Measurements from ENCODE around the gene APOF.
A peak's percentile ranks its signal among the peaks of the same experiment; 100 is the strongest.
"Not testable (repeated sequence)": the region's sequence is repeated elsewhere in the genome, so short reads cannot be mapped to it uniquely, and the experiment has no call there.

Gene APOF

GRCh38 chr12:56338308-56339157 lies 24.1 kb downstream of the APOF start, which contains the start of gene IL23A:
Gene IL23A (plus strand): TSS chr12:56338884. CDS start chr12:56339045, 161 bp downstream.
- Histone ChIP-seq H3K27ac (ENCODE audit: low read length) (no peak within 1 kb of the TSS), H3K4me1 (ENCODE audit: control insufficient read depth in 1 of 2, insufficient read depth in 2 of 2, low read length in 2 of 2) (peaks cover 0 to 3% of the 10 kb centered on the region in 2 donors), H3K9me3 (ENCODE audit: control insufficient read depth in 1 of 2, low read length in 2 of 2) (no peaks in the 10 kb centered on the region), H3K4me3 (ENCODE audit: low read depth in 1 of 2, low read length in 2 of 2) (no peak within 1 kb of the TSS), H3K27me3 (ENCODE audit: low read depth, low read length) (no peaks in the 10 kb centered on the region), H3K36me3 (ENCODE audit: control insufficient read depth in 1 of 2, insufficient read depth in 2 of 2, low read length in 2 of 2) (peaks cover 11 to 17% of the 10 kb centered on the region in 2 donors)

DNA sequence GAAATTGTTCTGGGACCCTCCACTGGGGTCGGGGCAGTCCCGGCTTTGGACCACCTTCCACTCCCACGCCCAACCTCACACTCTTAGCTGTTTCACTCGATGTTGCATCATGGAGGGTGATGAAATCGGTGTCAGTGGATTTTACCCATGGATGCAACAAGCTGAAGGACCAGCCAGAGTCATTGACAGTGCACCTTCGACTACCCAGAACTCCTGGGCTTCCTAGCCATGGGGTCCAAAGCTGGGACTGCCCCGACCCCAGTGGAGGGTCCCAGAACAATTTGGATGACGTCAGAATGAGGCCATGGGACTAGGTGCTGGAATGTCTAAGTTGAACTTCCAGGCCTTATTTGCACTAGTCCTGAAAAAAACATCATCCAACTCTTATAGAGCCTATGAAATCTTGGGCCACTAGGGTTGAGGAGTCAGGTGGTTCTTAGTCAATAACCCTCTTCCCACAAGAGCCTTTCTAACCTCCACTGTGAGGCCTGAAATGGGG lies 24.9 kb downstream of the APOF start:
- Histone ChIP-seq H3K27me3 (ENCODE audit: low read depth, low read length) (no peaks in the 10 kb centered on the region), H3K27ac (ENCODE audit: low read length) (no peak overlapping the region), H3K9me3 (ENCODE audit: control insufficient read depth in 1 of 2, low read length in 2 of 2) (no peaks in the 10 kb centered on the region), H3K4me1 (ENCODE audit: control insufficient read depth in 1 of 2, insufficient read depth in 2 of 2, low read length in 2 of 2) (peaks cover 0 to 7% of the 10 kb centered on the region in 2 donors), H3K4me3 (ENCODE audit: low read depth in 1 of 2, low read length in 2 of 2) (no peak overlapping the region), H3K36me3 (ENCODE audit: control insufficient read depth in 1 of 2, insufficient read depth in 2 of 2, low read length in 2 of 2) (peaks cover 3 to 10% of the 10 kb centered on the region in 2 donors)

DNA sequence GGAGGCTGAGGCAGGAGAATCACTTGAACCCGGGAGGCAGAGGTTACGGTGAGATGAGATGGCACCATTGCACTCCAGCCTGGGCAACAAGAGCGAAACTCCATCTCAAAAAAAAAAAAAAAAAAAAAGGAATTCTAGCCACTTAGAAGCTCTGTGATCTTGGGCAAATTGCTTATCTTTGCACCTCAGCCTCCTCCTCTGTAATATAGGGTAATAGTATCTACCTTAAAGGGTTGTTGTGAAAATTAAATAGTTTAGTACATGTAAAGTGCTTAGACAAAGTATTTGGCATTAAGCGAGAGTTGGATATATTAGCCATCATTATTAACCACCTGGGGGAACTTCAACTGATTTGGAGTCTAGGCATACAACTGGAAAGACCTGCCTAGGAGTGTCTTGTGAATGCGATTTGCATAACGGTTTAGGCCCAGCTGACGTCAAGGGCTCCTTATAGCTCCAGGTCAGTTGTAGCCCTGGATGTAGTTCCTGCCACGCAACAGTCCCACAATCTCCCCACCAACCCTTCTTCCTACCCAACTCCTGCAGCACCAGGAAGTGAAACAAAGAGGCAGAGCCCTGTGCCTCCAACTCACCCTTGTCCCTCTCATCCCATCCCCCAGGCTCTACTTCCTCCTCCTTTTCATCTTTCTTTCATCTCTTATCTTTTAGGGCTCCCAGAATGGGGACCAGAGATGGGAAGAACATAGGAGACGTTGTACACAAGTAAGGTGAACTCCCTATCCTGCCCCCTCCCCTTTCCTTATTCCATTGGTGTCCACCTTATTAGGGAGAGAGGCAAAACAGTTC lies 26.1 kb downstream of the APOF start:
- peaks cover 0 to 5% of the 10 kb centered on the region in 2 donors for H3K36me3 ChIP-seq (ENCODE audit: control insufficient read depth in 1 of 2, insufficient read depth in 2 of 2, low read length in 2 of 2)
- no peaks in the 10 kb centered on the region for H3K9me3 ChIP-seq (ENCODE audit: control insufficient read depth in 1 of 2, low read length in 2 of 2)
- H3K27ac ChIP-seq (ENCODE audit: low read length): no peak overlapping the region
- no peaks in the 10 kb centered on the region for H3K27me3 ChIP-seq (ENCODE audit: low read depth, low read length)
- no peak overlapping the region for H3K4me3 ChIP-seq (ENCODE audit: low read depth in 1 of 2, low read length in 2 of 2)
- peaks cover 0 to 12% of the 10 kb centered on the region in 2 donors for H3K4me1 ChIP-seq (ENCODE audit: control insufficient read depth in 1 of 2, insufficient read depth in 2 of 2, low read length in 2 of 2)

DNA sequence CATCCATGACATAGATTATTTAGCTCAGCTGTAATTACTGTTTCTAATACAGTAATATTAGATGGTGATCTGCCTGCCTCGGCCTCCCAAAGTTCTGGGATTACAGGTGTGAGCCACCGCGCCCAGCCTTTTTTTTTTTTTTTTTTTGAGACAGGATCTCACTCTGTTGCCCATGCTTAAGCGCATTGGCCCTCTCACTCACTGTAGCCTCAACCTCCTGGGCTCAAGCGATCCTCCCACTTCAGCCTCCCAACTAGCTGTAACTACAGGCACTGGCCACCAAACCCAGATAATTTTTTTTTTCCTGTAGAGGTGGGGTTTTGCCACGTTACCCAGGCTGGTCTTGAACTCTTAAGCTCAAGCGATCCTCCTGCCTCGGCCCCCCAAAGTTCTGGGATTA lies 27.1 kb downstream of the APOF start:
- not testable (repeated sequence) for H3K27ac ChIP-seq (ENCODE audit: low read length)

GRCh38 chr12:56334490-56334793 lies 28.2 kb downstream of the APOF start:
- peaks cover 0 to 12% of the 10 kb centered on the region in 2 donors for H3K4me1 ChIP-seq (ENCODE audit: control insufficient read depth in 1 of 2, insufficient read depth in 2 of 2, low read length in 2 of 2)
- H3K36me3 ChIP-seq (ENCODE audit: control insufficient read depth in 1 of 2, insufficient read depth in 2 of 2, low read length in 2 of 2): no peaks in the 10 kb centered on the region
- H3K27ac ChIP-seq (ENCODE audit: low read length): peak overlapping the region; percentile 100
- H3K4me3 ChIP-seq (ENCODE audit: low read depth in 1 of 2, low read length in 2 of 2): peak overlapping the region; percentile 62 to 94
- H3K9me3 ChIP-seq (ENCODE audit: control insufficient read depth in 1 of 2, low read length in 2 of 2): no peaks in the 10 kb centered on the region
- H3K27me3 ChIP-seq (ENCODE audit: low read depth, low read length): no peaks in the 10 kb centered on the region

More for the DNA sequence above, 27.1 kb downstream of the APOF start:
- H3K4me1 ChIP-seq (ENCODE audit: control insufficient read depth in 1 of 2, insufficient read depth in 2 of 2, low read length in 2 of 2): peaks cover 0 to 12% of the 10 kb centered on the region in 2 donors
- not testable (repeated sequence) for H3K4me3 ChIP-seq (ENCODE audit: low read depth in 1 of 2, low read length in 2 of 2); H3K27me3 ChIP-seq (ENCODE audit: low read depth, low read length); H3K9me3 ChIP-seq (ENCODE audit: control insufficient read depth in 1 of 2, low read length in 2 of 2); H3K36me3 ChIP-seq (ENCODE audit: control insufficient read depth in 1 of 2, insufficient read depth in 2 of 2, low read length in 2 of 2)

- peaks cover 0 to 12% of the 10 kb centered on the region in 2 donors for H3K4me1 ChIP-seq (ENCODE audit: control insufficient read depth in 1 of 2, insufficient read depth in 2 of 2, low read length in 2 of 2)
- no peaks in the 10 kb centered on the region for H3K9me3 ChIP-seq (ENCODE audit: control insufficient read depth in 1 of 2, low read length in 2 of 2)
Measured at GRCh38 chr12:56333679-56334489, 28.8 kb downstream of the APOF start, which contains the start of gene PAN2. Gene PAN2 (minus strand): TSS chr12:56334000. CDS start chr12:56333094, 906 bp downstream.

DNA sequence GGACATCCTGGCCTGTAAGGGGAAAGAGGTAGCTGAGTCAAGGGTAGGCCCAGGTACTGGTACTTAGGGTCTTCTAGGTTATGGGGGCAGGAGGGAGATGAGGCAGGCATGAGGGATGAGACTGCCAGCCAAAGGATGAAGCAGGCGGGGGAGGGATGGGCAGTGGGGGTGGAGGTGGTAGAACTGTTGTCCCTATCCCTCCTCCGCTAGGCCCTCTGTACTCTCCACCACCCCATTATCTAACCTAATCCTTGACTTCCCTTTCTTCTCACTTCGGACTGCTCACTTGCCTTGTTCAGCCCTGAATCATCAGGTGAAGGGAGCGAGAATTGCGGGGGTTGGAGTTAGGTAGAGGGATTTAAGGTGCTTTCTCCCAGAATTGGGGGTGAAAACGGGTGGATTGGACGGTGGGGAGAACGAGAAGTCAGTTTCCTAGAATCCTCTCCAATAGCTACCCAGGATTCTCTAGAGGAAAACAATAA lies 29.4 kb downstream of the APOF start:
- Histone ChIP-seq H3K9me3 (ENCODE audit: control insufficient read depth in 1 of 2, low read length in 2 of 2) (no peaks in the 10 kb centered on the region), H3K4me1 (ENCODE audit: control insufficient read depth in 1 of 2, insufficient read depth in 2 of 2, low read length in 2 of 2) (peaks cover 0 to 12% of the 10 kb centered on the region in 2 donors), H3K27ac (ENCODE audit: low read length) (peak overlapping the region; percentile 100), H3K36me3 (ENCODE audit: control insufficient read depth in 1 of 2, insufficient read depth in 2 of 2, low read length in 2 of 2) (peaks cover 0 to 4% of the 10 kb centered on the region in 2 donors), H3K27me3 (ENCODE audit: low read depth, low read length) (no peaks in the 10 kb centered on the region), H3K4me3 (ENCODE audit: low read depth in 1 of 2, low read length in 2 of 2) (peak overlapping the region; percentile 62 to 94)

More at GRCh38 chr12:56333679-56334489, 28.8 kb downstream of the APOF start, which contains the start of gene PAN2:
- H3K4me3 ChIP-seq (ENCODE audit: low read depth in 1 of 2, low read length in 2 of 2): peak within 1 kb of the TSS; percentile 62 to 94
- H3K27me3 ChIP-seq (ENCODE audit: low read depth, low read length): no peaks in the 10 kb centered on the region
- H3K36me3 ChIP-seq (ENCODE audit: control insufficient read depth in 1 of 2, insufficient read depth in 2 of 2, low read length in 2 of 2): no peaks in the 10 kb centered on the region
- peak within 1 kb of the TSS; percentile 100 for H3K27ac ChIP-seq (ENCODE audit: low read length)

DNA sequence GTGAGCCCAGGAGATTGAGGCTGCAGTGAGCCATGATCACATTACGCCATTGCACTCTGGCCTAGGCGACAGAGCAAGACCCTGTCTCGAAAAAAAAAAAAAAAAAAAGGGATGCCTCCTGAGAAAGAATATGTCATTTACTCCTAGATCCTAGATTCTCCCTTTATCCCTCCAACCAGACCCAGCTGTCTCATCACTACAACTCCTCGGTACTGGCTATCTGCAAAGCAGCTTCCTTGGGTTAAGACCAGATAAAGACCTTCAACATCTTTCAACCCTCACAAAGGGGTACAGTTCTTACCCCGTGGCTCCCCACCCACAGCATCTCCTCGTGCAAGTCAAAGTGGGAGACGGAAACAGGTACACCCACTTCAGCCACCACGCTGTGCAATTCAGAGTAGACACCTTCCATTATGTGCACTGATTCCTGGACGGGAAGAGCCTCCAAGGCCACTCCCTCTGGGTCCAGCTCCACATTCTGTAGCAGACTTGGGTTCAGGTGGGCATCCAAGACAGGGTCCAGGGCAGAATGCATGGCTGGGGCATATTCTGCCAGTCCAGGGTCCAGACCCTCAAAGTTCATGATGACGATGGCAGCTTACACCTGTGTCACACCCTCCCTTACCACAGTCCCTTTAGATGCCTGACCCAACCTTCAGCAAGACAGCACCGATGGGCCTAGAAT lies 30.0 kb downstream of the APOF start:
- peak overlapping the region; percentile 100 for H3K27ac ChIP-seq (ENCODE audit: low read length)
- peak overlapping the region; percentile 62 to 94 for H3K4me3 ChIP-seq (ENCODE audit: low read depth in 1 of 2, low read length in 2 of 2)
- peaks cover 5 to 9% of the 10 kb centered on the region in 2 donors for H3K36me3 ChIP-seq (ENCODE audit: control insufficient read depth in 1 of 2, insufficient read depth in 2 of 2, low read length in 2 of 2)
- no peaks in the 10 kb centered on the region for H3K9me3 ChIP-seq (ENCODE audit: control insufficient read depth in 1 of 2, low read length in 2 of 2)
- no peaks in the 10 kb centered on the region for H3K27me3 ChIP-seq (ENCODE audit: low read depth, low read length)
- H3K4me1 ChIP-seq (ENCODE audit: control insufficient read depth in 1 of 2, insufficient read depth in 2 of 2, low read length in 2 of 2): peaks cover 0 to 12% of the 10 kb centered on the region in 2 donors

GRCh38 chr12:56330936-56331490 lies 31.6 kb downstream of the APOF start:
- no peak overlapping the region for H3K4me3 ChIP-seq (ENCODE audit: low read depth in 1 of 2, low read length in 2 of 2)
- H3K9me3 ChIP-seq (ENCODE audit: control insufficient read depth in 1 of 2, low read length in 2 of 2): no peaks in the 10 kb centered on the region
- no peak overlapping the region for H3K27ac ChIP-seq (ENCODE audit: low read length)
- H3K36me3 ChIP-seq (ENCODE audit: control insufficient read depth in 1 of 2, insufficient read depth in 2 of 2, low read length in 2 of 2): peaks cover 22 to 25% of the 10 kb centered on the region in 2 donors
- no peaks in the 10 kb centered on the region for H3K27me3 ChIP-seq (ENCODE audit: low read depth, low read length)
- peaks cover 0 to 12% of the 10 kb centered on the region in 2 donors for H3K4me1 ChIP-seq (ENCODE audit: control insufficient read depth in 1 of 2, insufficient read depth in 2 of 2, low read length in 2 of 2)

DNA sequence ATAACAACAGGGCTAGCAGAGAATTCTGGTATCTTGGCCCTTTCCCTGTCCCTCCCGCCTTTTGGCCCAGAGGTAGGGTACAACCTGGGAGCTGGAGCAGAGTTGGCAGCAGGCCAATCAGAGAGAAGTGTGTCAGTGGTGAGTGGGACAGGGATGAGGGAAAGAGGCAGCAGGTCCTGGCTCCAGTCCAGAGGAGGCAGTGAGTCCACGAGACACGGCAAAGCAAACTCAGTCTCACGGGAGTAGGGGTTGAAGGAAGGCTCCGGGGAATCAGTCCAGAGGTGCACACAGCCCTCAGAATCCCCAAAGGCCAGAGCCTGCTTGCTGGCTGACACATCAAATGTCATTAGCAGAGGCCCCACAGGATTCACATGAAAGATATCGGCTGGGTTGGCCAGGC lies 36.1 kb downstream of the APOF start:
- H3K36me3 ChIP-seq (ENCODE audit: control insufficient read depth in 1 of 2, insufficient read depth in 2 of 2, low read length in 2 of 2): peaks cover 65 to 66% of the 10 kb centered on the region in 2 donors
- H3K4me1 ChIP-seq (ENCODE audit: control insufficient read depth in 1 of 2, insufficient read depth in 2 of 2, low read length in 2 of 2): no peaks in the 10 kb centered on the region
- no peaks in the 10 kb centered on the region for H3K27me3 ChIP-seq (ENCODE audit: low read depth, low read length)
- no peak overlapping the region for H3K4me3 ChIP-seq (ENCODE audit: low read depth in 1 of 2, low read length in 2 of 2)
- no peak overlapping the region for H3K27ac ChIP-seq (ENCODE audit: low read length)
- H3K9me3 ChIP-seq (ENCODE audit: control insufficient read depth in 1 of 2, low read length in 2 of 2): no peaks in the 10 kb centered on the region
